GM18511 (cell line): Measurements from ENCODE around the gene GDPD5.

Experiments
- ATAC-seq: cut with Tn5 transposase; IDR thresholded peaks from one replicate; pipeline ENCODE4 v1.9.1; 2021; ENCODE audit warnings: mild to moderate bottlenecking, moderate library complexity; ENCODE audit not compliant: unreplicated experiment

The GDPD5 gene

DNA sequence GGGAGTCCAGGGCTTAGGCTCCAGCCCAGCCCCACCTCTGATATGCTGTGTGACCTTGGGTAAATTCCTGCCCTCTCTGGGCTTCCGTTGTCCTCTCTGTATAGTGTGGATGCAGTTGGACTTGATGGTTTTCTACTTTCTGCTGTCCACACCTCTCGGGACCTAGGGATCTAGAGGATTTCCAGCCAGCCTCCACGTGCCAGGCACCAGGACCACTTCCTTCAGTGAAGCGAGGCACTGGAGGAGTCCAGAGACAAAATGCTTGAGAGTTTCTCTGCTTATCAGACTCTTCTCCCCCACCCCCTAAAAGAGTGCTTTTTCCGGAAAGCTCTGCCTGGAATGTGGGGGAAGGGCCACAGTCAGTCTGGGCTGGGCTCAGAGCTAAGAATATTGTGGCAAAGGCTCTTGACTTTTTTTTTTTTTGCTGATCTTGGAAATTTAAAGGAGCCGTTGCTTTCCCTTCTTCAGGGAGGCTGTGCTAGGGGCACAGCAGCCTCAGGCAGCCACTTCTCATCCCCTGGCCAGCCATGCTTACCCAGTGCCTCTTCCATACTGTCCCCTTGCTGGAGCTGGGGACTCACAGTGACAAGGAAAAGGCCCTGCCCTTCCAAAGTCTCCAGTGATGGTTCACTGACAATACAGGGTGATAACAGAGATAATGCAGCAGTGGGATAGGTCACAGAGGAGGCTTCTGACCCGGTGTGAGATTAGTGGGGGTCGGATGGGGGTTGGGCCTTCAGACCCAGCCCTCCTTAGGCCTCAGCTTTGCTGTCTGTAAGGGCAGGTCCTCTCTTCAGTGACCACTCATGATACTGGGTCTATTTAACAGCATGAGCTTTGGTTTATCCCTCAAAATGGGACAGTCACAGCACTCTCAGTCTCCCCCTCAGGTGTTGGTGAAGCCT is 33.5 kb upstream of the GDPD5 start:
- no peak for ATAC-seq

DNA sequence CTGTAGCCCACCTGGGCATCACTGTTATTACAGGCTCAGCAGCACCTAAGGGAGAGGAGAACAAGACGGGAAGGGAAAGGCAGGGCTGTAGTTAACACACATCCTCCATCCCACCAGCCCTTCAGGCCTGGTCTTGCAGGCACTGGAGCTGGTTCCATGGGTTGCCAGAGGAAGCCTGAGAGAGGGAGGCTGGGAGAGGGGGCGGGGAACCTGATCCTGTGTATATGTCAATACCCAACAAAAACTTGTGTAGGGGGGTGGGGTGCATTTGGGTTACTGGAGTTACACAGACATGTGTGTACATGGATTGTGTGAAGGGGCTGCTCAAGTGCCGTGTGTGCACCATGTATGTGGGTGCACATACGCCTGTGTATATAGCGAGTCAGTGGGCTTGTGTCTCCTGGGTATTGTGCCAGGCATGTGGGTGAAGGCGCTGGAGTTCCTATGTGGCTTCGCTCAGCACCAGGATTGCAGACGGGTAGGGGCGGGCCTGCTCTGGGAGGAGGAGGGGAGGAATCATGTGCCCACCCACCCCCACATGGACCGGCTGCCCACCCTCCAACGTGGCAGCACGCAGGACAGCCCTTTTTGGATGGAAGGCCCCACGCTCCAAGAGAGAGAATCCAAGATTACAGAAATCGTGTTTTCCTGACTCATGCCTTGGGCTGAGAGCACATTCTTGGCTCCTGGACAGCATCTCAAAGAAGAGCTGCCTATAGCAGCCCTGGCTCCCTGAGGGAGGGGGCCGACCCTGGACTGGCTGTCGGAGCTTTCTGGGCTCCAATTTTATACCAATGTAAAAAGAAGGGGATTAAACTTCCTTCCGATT is 32.1 kb upstream of the GDPD5 start:
- ATAC-seq = no peak

DNA sequence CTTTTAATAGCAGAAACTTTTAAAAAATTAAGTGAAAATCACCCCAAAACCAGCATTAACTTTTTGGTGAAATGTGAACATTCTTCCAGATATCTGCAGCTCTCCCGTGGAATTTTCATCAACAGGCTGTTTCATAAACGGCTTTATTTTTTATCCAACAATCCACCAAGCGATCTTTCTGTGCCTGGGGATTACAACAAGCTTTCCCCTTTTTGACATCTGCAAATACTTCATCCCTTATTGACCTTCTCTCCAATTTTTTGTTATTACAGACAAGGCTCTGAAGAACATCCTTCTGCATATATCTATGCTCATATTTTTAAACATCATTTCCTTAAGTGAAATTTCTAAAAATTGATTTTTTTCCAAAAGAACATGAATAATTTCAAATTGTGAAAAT is 30.5 kb upstream of the GDPD5 start:
- ATAC-seq = no peak

DNA sequence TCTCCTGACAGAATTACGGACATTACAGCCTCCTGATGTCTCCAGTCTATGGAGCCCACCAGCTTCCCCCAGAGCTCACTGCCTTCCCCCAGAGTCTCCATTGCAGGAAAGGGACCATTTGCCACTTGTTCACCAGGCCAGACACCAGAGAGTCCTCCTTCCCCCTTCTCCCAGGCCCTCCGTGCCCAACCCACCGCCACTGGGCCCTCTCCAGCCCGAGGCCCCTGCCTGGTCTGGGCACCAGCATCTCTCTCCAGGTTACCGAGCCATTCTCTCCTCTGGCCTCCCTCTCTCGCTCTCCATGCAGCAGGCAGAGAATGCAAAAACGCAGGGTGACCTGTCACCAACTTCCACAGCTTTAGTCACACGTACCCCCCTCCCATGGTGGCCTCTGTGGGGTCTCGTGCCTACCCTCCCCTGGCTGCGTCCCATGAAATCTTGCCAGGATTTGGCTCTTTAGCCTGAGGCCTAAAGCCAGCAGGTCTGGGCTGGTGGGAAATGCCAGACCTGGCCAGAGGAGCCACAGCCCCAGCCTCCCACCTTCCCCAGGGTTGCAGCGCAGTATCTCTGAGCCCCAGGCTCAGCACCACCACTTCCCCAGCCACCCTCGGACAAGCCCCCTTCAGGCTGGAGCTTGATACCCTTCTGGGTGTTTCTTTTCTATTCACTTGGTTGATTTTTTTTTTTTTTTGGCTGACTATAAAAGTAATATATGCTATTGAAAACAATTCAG is 29.5 kb upstream of the GDPD5 start:
- no peak for ATAC-seq

DNA sequence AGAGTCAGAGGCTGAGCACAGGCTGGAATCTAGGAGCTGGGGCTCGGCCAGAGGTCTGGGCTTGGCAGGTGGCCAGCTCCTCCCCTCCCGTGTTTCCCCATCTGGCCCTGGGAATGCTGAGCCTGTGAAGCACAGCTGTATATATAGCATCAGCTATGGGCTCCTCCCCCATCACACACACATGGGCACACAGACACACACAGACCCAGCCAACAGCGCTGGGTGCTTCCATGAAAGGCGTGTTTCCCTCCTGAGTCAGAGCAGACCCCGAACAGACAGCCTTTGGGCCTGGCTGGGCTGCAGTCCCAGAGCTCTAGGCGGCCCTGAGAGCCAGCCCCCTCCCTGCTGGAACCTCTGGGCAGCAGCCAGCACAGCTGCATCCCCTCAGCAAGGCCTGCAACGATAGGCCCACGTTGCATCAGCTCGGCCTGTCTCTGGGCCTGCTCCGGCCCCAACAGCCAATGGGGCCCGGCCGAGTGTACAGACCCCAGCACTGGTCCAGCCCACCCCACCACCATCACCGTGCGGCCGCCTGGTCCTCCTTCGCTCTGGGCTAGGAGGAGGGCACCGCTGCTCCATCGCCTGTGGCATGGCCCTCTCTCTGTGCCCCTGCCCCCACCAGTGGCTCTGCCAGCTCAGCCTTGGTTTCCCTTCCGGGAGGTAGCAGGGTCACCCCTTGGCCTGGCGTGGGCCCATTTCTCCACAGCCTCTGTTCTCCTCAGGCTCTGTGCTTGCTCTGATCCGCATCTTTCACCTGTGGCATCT is 28.7 kb upstream of the GDPD5 start:
- ATAC-seq = no peak

DNA sequence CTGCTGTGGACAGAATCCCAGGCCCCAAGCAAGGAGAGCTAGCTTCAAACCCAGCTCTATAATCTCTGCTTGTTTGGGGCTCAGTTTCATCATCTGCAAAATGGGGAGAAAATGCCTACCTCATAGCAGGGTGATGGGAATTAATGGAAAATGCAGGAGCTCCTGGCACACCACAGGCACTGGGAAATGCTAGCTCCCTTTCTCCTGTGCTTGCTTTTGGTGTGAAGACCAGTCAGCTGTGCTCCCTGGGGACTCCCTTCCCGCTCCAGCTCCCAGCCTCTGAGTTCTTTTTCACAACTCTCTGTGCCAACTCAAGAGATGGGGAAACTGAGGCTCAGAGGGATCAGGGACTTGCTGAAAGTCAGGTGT is 28.1 kb upstream of the GDPD5 start:
- no peak for ATAC-seq

DNA sequence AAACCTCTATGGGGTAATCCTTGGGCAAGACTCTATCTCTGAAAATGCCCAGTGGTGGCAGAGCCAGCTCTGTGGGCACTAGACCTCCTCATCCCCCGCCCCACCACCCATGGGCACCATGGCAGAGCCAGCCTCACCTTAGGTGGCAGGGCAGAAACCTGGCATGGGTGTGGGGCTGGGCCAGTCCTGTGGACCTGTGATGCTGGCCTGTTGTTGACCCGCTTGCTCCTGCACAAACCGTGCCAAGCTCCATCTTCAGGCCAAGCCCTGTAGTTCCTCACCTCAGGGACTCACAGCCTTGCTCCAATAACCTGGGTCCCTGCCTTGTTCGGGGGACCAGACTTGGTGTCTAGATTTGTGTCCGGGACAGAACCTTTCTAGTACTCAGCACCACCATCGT is 27.4 kb upstream of the GDPD5 start:
- no peak for ATAC-seq

DNA sequence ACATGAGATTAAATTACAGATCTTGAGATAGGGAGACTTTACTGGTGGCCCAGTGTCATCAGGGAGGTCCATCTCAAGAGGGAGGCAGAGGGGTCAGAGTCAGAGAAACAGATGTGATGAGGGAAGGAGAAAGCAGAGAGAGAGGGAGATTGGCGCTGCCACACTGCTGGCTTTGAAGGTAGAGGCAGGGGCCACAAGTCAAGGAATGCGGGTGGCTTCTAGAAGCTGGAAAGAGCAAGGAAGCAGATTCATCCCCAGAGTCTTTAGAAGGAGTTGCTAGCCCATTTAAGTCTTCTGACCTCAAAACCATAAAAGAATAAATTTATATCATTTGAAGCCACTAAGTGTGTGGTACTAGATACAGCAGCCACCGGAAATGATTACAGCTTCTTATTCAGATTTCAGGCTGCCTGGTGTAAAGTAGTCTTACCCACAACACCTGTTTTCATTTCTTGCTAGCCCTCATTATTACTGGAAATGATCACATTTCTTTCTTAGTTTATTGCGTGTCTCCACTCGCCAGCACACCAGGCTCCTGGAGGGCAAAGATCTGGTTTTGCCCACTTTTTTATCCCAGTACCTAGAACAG is 23.7 kb upstream of the GDPD5 start:
- no peak for ATAC-seq

DNA sequence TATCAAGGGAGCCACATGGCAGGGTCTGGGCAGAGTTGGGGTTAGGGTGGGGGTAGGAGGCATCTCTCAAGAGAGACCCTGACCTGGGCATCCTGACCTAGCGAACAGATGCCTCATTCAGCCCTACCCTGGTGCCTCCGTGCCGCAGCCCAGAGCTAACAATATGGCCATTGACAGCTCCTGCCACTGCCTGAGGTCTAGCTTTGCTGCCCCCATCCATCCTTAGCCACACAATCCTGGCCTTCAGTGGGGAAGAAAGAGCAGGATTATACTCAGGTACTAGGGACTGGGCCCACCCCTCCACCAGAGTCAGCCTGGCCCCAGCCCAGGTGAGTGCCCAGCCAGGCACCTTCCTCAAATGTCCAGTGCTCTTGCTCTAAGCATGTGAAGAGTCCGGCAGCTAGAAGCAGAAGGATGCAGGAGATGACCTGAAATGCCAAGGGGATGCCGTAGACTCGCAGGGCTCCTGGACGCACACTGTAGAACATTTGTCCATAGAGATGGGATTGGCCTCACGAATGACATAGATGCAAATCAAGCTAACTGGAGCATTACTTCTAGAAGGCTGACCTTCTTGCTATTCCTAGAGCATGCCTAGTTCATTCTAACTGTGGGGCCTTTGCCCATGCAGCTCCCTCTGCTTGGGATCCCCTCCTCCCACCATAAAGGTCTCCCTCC is 23.0 kb upstream of the GDPD5 start:
- no peak for ATAC-seq

DNA sequence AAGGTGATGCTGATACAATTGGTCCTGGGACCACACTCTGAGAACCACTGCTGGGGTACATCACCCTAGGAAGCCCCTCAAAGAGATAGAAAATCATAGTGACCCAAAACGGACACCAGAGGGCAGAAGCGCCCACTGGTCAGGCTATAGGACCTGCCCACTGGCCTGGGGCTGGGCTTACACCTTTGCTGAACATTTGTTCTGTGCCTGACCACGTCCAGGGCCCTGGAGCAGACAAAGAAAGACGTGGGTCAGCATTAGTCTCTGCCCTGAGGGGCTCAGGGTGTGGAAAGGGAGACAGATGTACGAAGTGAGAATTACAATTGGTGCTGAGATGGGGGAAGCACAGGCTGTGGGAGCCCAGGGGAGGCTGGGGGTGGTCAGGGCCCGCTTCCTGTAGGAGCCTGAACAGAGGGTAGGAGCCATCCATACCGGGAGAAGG is 21.9 kb upstream of the GDPD5 start:
- no peak for ATAC-seq

DNA sequence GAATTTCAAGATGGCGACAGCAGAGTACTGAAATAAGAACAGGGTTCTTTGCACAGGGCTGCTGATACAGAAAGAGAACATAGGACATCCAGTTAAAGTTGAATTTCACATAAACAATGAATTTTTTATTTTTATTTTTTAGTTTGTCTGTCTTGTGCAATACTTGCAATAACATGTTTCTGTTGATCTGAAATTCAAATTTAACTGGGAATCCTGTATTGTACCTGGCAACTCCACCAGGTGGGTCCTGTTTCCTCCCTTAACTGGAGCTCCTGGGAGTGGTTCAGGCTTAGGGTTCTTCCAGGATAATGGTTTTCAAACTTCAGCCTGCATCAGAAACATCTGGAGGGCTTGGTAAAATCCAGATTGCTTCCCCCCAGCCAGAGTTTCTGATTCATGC is 21.4 kb upstream of the GDPD5 start:
- ATAC-seq = no peak

DNA sequence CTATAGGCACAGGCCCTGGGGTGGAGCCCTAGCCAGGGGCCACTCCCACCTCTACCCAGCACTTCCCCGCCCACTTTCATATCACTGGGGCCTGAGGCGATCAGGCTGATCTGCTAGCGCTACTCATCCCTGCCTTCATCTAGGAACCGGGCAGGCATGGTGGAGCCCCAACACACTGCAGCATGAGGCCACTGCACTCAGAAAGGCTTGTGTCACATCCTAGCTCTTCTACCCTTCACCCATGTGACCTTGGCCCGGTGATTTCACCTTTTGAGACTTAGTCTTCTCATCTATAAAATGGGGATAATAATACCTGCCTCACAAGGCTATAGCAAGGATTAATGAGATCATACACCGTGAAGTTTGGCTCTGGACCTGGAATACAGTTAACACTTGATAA is 18.1 kb upstream of the GDPD5 start:
- ATAC-seq = no peak

DNA sequence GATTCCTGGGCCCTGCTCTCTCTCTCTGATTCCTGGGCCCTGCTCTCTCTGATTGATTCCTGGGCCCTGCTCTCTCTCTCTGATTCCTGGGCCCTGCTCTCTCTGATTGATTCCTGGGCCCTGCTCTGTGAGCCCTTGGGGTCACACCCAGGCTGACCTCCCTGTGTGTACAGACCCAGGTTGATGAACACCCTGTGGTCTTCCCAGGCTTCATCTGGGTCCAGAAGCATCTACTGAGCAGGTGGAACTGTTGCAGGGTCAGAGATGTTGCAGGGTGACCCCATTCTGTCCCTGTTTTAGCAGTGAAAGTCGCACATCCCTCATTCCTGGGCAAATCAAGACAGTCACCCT is 16.3 kb upstream of the GDPD5 start:
- no peak for ATAC-seq

DNA sequence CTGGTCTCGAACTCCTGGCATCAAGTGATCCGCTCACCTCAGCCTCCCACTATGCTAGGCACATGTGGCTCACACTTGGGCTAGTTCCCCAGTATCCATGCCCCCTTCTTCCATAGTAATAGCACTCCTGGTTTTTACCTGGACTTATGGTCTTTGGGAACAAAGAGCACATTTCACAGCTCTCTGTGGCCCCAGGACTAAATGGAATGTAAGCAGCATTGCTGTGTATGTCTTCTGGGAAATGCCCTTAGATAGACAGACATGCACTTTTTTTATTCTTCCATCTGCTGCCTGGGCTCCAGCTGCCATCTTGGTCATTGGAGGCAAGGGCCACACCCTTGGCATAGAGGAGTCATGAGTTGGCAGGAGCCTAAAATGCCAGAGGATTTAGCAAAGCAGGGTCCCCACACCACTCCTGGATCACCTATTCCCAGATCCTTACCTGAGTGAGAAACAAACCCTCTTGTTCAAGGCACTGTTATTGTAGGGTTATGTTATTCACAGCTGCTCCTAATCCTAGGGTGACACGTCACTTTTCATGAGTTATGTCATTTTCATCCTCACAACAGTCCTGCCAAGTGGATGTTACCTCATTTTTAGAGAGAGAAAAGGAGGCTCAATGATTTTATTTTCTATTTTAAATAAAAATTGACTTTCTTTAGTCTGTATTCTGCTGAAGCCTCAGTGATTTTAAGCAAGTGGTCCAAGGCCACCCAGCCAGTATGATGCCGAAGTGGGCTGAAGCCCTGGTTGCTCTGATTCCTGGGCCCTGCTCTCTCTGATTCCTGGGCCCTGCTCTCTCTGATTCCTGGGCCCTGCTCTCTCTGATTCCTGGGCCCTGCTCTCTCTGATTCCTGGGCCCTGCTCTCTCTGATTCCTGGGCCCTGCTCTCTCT is 15.7 kb upstream of the GDPD5 start:
- ATAC-seq = no peak

DNA sequence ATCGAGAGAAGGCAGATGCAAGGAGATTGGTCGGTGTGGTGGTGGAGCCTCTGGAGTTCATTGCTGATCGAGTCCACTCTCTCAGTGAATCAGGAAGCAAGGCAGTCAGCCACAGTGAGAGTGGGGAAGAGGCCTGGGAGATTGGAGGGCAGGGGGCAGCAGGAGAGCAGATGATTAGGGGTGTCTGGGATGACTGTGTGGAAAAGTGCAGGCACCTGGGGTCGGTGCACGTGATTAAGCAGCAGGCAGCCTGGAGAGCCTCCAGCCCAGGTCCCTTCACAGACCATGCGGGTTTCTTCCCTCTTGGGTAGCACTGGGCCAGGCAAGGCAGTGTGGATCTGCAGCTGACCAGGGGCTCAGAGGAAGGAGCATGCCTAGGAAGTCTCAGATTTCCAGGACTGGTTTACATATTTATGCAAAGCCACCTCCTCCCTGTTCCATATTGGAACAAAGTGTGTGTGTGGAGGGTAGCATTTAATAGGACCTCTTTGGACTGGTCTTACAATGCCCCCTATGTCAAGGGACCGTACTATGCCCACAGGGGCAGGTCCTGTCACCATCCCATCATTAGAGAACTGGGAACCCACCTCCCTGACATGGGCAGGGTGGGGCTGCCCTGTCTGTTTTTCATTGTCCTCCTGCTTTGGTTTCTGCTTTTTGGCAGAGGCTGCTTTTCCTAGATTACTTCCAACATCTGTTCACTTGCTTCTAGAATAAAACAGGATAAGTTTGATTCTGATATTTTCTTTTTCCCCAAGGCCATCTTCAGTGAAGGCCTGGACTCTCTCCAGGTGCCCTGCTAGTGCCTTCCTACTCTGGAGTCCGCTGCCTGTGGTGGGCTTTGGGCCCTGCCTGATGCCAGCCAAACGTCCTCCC is 14.0 kb upstream of the GDPD5 start:
- ATAC-seq = no peak

DNA sequence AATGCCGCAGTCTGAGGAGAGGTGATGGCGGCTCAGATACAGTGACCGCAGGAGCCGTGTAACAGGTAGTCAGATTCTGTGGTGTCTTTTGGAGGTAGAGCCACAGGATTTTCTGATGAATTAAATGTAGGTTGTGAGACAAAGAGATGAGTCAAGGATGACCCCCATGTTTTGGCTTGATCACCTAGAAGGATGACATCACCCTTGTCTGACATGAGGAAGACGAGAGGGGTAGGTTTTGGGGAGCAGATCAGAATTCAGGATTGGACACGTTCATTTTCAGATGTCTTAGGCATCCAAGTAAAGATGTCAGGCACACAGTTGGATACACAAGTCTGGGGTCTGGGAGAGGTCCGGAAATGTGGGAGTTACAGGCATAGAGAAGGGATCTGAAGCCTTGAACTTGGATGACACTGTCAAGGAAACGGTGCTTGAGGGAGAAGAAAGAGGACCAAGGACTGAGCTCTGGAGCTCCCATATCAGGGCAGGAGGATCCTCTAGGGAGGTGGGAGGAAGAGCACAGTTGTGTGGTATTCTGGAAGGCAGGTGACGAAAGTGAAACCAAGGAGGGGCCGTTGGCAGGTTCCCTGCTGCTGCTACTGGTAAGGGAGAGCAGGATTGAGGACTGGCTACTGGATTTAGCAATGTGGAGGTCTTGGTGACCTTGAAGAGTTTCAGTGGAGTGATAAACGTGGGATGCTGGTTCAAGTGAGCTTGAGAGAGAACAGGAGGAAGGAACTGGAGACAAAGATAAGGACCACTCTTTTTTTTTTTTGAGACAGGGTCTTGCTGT is 12.6 kb upstream of the GDPD5 start:
- no peak for ATAC-seq

DNA sequence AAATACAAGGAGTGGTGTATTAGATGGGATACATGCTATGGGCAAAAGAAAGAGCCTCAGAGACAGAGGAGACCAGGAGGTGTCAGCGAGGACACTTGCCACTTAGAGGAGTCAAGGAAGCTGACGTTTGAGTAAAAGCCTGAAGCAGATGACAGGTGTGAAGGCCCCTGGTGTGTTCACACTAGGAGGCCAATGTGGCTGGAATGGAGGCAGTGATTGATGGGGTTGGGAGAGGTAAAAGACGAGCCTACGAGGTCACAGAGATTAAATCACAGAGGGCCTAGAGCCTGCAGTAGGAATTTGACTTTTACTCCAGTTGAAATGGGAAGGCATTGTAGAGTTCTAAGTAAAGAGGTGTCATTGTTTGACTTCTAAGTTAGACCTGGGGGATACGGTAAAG is 12.0 kb upstream of the GDPD5 start:
- ATAC-seq = no peak
